HG02885 (cell line): Measurements from ENCODE around the gene PREB.
A peak's percentile ranks its signal among the peaks of the same experiment; 100 is the strongest.
"Not testable (repeated sequence)": the region's sequence is repeated elsewhere in the genome, so short reads cannot be mapped to it uniquely, and the experiment has no call there.

Experiments used
- ATAC-seq: cut with Tn5 transposase; IDR thresholded peaks from one replicate; pipeline ENCODE4 v1.9.1; 2021; ENCODE audit warnings: mild to moderate bottlenecking; ENCODE audit not compliant: unreplicated experiment, poor library complexity

PREB gene, protein sequence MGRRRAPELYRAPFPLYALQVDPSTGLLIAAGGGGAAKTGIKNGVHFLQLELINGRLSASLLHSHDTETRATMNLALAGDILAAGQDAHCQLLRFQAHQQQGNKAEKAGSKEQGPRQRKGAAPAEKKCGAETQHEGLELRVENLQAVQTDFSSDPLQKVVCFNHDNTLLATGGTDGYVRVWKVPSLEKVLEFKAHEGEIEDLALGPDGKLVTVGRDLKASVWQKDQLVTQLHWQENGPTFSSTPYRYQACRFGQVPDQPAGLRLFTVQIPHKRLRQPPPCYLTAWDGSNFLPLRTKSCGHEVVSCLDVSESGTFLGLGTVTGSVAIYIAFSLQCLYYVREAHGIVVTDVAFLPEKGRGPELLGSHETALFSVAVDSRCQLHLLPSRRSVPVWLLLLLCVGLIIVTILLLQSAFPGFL

DNA sequence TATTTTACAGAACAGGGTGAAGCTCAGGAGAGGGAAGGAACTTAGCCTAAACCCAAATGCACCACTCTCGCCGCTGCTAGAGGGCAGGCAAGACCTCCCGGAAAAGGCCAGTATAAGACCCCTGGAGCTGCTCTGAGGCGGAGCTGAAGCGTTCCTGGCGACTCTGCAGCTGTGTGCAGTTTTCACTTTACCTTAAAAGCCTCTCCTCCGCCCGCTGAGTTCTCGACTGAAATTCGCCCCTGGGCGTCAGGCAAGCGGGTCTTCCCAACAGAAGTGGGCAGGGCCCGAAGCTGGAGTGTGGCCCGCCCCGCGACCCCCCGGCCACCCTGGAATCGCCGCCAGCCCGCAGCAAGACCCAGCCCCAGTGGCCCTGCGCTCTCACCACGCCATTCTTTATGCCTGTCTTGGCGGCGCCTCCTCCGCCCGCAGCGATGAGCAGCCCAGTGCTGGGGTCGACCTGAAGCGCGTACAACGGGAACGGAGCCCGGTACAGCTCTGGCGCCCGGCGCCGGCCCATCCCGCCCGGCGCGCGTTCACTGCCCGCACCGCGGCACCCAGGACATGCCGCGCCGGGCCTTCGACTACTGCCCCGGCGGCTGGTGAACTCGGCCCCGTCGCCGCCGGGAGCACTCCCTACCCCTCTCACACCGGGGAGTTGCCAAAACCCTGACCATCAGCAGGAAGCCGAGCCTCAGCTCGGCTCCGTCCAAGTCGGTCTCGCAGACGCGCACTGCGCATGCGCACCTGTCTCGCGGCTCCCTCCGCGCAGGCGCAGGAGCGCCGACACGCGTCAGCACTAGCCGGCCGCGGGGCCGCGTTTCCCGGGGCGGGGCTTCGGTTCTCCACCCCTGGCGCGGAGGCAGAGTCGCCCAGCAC, at the start of gene PREB:
PREB (minus strand) TSS at position 732 of the 876 bp plus-strand sequence; CDS start at position 517, 215 bp downstream.
- ATAC-seq: peak; percentile 91

DNA sequence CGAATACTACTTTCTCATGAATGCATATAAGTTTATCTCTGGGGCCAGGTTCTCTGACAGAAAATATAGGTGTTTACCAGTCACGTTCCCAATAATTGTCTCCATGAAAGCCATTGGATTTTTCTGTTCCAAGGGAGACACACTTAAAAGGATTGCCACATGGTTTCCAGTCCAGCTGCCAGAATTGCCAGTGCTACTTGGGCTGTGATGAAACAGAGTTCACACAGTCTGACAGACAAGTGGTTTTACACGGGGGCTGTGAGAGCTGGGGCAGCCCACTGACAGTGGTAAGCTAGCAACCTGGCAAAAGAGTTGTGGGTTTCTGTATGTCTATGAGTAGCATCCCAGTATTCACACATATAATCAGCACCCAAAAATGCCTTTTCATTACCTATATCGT, 49.7 kb upstream of the PREB start:
- no peak for ATAC-seq

DNA sequence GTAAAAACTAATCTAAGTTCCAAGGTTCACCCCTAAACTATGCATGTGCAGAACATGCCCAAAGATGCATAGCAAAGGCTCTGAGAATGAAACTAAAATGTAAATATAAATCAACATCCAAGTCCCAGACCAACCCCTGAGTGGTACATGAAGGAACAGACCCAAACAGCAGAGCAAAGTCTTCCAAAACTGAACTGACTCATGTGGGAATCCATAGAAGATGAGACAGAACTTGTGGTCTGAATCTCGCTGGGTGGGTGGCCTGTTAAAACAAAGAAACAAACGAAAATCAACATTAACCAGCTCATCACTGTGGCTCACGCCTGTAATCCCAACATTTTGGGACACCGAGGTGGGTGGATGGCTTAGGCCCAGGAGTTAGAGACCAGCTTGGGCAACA, 47.9 kb upstream of the PREB start:
- ATAC-seq: no peak

DNA sequence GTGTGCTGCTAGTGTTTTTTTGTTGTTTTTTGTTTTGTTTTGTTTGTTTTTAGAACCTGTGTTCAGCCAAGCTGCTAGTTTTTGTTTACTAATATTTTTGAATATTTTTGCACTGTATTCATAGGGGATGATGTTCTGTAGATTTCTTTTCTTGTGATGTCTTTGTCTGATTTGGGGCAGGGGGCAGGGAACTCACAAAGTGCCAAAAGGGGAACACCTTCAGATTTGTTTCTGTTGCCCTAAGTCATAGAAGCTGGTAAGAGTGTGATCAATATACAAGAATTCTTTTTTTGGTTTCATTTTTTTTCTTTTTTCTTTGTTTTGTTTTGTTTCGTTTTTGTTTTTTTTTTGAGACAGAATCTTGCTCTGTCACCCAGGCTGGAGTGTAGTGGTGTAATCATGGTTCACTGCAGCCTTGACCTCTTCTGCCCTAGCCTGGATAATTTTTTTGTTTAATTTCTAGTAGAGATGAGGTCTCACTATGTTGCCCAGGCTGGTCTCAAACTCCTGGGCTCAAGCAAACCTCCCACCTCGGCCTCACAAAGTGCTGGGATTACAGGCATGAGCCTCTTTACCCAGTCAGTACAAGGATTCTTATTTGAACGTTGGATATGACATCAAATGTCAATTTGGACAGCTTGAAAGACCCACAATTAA, 45.0 kb upstream of the PREB start:
- ATAC-seq: no peak

DNA sequence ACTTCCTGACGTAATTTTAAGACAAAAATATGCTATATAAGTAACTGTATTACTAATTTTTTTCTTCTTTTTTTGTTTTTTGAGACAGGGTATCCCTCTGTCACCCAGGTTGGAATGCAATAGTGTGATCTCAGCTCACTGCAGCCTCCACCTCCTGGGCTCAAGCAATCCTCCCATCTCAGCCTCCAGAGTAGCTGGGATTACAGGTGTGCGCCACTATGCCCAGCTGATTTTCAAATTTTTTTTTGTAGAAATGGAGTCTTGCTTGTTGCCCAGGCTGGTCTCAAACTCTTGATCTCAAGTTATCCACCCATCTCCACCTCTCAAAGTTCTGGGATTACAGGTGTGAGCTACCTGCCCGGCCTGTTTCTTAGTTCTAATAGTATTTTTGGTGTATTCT, 44.0 kb upstream of the PREB start:
- ATAC-seq: no peak

DNA sequence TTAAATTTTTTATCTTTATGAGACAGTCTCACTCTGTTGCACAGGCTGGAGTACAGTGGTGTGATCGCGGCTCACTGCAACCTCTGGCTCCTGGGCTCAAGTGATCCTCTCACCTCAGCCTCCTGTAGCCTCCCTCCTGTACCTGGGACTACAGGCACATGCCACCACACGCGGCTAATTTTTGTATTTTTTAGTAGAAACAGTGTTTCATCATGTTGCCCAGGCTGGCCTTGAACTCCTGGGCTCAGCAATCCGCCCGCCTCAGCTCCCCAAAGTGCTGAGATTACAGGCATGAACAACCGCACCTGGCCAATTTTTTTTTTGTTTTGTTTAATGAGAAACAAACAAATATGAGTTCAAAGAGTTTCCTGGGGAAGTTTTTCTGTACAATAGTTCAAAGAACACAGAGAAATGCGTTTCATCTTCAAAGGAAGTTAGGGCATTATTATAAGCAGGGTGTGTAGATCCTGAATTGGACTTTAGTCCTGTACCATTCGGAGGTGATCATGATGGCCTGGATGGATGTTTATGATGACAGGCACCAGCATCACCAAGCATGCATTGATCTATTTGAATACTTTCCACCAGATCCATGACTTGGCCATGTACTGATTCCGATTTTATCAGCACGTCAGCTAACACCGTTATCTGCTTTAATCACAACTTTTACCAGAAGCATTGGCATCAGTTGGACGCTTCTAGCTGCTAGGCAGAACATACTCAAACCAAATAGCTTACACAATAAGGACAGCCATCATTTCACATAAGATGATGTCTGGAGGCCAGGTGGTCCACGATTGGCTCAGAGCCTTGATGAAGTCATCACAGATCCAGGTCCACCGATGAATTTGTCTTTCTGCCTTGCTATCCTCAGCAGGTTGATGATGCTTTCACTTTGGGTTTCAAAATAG, 43.3 kb upstream of the PREB start:
- ATAC-seq: no peak

DNA sequence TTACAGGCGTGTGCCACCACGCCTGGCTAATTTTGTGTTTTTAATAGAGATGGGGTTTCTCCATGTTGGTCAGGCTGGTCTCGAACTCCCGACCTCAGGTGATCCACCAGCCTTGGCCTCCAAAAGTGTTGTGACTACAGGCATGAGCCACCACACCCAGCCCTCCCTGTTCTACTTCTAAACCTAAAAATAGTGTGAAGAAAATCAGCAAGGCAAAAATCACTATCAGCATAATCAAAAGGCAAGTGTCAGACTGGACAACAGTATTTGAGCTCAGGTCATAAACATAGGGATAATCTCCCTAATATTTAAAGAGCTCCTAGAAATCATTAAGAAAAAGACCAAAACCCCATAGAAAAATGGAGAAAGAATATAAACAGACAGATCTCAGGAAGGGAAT, 41.3 kb upstream of the PREB start:
- ATAC-seq: not testable (repeated sequence)

DNA sequence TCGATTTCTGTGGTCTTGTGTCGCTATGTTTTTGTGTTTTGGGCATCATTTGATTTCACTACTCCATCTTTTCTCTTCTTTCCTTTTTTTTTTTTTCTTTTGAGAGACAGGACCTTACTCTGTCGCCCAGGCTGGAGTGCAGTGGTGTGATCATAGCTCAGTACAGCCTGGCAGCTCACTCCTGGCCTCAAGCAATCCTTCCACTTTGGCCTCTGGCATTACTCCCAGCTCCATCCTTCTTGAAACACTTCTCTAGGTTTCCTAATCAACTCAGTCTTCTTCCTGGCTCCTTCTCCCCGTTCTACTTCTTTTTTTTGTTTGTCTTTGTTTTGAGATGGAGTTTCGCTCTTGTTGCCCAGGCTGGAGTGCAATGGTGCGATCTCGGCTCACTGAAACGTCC, 40.9 kb upstream of the PREB start:
- ATAC-seq: no peak

DNA sequence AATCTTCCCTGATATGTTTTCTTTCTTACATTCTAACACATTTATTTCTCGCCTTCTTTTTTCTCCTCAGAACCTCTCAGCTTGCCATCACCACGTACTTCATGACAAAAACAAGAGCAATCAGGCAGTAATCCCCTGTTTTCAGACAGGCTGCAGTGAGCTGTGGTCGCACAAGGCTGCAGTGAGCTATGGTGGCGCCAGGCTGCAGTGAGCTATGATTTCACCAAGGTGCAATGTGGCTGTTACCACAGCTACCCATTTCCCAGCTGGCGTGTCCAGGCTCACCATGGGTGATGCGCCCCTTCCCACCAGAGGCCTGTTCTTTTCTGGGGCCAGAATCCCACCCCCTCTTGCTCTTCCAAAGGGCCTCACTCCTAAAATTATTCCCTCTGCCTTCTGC, 40.2 kb upstream of the PREB start:
- no peak for ATAC-seq

DNA sequence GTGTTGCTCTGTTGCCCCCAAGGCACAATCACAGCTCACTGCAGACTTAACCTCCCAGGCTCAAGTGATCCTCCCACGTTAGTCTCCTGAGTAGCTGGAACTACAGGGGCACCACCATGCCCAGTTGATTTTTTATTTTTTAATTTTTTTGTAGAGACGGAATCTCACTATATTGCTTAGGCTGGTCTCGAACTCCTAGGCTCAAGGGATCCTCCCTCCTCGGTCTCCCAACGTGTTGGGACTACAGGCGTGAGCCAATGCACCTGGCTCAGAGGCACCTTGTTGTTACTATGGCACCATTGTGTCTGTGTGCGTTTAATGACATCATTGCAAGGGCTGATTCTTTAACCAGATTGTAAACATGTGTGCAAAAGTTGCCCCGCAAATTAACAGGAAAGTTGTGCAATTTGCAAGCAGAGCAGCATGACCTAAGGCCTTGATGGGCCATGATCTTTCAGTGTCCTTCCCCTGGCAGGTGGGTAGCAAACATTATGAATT, 37.0 kb upstream of the PREB start:
- ATAC-seq: no peak

DNA sequence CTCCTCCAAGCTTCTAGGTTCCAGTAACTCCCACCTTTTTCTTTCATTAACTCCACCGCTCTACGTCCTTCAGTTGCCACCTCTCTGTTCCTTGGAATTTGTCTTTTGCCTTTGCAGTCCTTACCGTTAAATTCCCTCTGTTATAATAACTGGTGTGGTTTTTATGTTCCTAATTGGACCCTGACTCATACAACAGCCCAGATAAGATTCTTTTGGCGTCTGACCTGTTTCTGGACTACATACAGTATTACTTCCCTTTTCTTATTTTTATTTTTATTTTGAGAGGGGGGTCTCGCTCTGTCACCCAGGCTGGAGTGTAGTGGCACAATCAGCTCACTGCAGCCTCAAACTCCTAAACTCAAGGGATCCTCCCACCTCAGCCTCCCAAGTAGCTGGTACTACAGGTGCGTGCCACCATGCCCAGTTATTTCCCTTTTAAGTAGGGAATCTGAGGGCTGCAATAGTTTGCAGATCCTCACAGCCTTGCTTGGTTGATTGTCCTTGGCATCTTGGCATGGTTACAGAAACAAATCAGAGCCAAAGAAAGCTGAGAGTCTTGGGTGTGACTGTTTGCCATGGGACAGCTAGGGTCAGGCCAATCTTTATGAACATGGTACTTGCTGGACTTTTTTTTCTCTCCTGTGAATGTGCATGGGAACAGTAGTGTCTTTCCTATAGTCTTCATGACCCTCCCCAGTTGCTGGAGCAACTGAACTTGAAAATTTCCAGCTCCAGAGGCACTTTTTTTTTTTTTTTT, 36.3 kb upstream of the PREB start:
- ATAC-seq: no peak

DNA sequence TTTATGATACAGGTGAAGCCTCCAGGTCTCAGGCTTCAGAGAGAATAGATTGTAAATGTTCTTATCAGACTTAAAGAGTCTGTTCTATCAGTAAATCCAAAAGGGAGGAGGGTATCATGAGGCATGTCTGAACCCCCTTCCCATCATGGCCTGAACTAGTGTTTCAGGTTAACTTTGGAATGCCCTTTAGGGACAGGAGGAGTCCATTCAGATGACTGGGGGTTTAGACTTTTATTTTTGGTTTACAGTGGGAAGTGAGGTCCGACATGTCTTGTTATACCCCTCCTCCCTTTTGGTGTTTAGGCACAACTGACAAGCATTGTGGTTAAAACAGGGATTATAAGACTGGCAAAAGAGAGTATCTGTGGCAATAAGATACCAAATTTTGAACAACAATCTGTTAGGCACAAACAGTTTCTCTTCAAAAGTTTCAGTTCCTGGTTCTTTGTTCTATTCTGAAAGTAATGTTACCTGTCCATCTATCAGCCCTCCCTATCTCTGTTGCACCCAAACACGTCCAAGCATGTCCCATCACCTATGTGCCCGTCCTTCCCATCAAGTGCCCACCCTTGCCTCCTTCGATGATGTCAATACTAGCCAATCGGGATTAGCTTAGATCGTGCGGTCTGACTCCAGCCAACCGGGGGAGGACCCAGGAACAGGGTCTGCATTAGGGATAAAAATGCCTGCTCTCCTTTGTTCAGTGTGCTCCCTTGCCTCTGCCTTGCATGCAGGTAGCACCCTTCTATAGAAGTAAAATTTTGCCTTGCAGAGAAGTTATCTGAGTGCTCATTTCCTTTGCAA, 30.7 kb upstream of the PREB start:
- no peak for ATAC-seq

DNA sequence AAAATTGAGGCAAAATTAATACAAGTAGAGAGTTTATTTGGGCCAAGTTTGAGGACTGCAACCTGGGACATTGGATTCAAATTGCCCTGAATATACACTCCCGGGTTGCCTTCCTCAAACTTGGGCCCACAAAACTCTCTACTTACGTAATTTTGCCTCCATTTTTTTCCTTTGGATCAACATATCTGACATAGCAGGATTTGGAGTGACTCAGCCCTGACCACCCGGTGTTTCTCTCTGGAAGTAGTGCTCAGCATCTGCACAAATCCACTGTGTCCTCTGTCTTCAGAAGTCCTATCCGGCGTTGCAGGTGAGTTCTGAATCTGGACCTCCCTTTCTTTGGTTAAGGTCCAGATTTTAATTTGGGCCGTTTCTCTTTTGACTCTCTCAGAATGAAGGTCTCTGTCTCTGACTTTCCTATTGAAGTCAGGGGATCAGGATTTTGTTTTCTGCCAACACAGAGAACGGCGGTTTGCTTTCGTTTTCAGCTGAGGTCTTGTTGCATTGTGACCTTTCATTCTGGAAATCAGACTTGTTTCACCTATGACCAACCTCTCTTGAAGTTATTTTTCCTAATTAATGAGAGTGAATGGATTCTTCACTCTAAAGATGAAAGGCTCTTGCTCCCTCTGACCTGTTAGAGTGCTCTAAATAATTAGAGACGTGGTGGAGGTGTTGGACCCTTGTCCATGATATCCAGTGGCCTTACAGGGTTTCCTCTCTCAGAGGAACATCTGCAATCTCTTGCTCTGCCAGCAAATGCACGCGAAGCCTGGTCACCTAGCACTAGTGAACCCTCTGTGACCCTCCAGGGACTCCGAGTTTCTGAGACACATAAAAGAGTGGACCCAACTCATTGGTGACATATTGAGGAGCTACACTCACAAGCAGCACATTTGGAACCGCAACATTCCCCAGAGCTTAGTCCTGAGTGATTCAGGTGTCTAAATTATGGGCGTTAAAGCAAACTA, 28.0 kb upstream of the PREB start:
- ATAC-seq: no peak

DNA sequence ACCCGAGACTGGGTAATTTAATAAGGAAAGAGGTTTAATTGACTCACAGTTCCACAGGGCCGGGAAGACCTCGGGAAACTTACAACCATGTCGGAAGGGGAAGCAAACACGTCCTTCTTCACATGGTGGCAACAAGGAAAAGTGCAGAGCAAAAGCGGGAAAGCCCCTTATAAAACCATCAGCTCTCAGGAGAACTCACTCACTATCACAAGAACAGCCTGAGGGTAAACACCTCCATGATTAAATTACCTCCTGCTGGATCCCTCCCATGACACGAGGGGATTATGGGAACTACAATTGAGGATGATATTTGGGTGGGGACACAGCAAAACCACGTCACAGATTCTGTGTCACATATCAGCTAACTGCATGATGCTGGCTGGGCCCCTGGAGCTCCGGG, 25.8 kb upstream of the PREB start:
- ATAC-seq: no peak

DNA sequence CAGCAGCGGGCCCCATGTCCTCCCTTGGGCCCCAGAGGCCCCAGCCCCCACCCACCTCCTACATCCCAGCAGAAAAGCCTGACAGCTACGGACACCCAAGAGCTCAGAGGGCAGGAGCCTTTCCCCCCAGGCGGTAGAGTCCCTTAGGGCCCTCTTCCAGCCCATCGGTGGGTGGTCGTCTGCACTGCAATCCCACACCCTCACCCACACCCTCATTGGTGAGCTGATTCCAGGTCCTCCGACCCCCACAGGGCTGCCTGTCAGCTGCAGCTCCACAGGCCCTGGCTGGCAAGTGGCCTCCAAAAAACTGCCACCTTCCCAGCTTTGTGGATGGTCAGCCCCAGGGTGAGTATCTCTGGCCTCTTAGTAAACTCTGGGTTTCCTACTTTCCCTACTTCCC, 24.8 kb upstream of the PREB start:
- ATAC-seq: no peak

DNA sequence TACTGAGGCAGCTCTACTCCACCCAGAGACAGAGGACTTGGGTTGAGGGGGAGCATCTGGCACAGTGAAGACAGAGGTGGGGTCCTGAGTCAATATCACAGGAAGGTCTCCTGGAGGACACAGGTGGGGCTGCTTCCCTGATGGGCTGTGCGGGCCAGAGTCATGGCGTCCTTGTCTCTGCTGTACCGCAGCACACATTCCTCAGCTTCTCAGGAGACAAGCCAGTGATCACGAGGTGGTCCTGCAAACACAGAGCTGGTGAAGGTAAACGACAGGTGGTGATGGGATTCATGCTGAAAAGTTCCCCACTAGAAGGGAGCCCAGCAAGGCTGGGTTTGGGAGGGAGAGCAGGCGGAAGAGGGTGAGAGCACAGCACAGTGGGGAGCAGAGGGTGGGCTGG, 24.0 kb upstream of the PREB start:
- no peak for ATAC-seq

DNA sequence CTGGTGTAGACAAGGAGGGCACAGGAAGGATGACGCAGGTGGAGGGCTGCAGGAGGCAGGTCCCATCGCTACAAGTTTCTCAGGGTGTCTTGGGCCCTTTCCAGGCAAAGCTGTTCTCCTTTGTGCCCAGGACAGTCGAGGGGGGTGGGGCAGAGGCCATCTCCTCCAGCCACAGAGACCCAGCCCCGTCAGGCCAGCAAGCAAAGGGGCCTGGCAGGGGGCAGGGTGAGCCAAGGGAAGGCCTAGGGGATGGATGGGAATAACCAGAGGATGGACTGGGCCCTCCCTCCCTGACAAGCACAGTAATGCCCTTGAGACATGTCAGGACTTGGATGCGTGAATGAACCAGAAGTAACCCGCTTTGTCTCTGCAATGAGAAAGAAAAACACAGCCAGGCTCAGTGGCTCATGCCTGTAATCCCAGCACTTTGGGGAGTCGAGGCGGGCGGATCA, 20.7 kb upstream of the PREB start:
- no peak for ATAC-seq
